Gastroesophageal sphincter (tissue), 4 donors: Measurements from ENCODE around the gene KIAA1191. TPM values are rescaled to one million over a fixed set of nuclear protein-coding genes. Genes with fewer than 3 reads are reported as not detected.
A peak's percentile ranks its signal among the peaks of the same experiment; 100 is the strongest.

Source experiments
- ATAC-seq: fragments of 150-250 bp; one replicate; pipeline ENCODE4 v1.9.1; 2016; ENCODE audit warnings: mild to moderate bottlenecking, moderate library complexity
- H3K27ac ChIP-seq, 4 donors: fragments of 200-600 bp; sonication (generic) in 3 of 4; 1 replicate in 3 of 4; 2 replicates in 1 of 4; pipeline ENCODE4 v1.5.1; 2016 to 2019
- H3K27me3 ChIP-seq: fragments of 200-600 bp; sonication (generic); one replicate; pipeline ENCODE4 v1.5.1; 2019
- H3K36me3 ChIP-seq, 2 donors: fragments of 200-600 bp; sonication (generic); one replicate each; pipeline ENCODE4 v1.5.1; 2019; ENCODE audit warnings: control low read depth in 1 of 2
- H3K4me1 ChIP-seq, 3 donors: fragments of 200-600 bp; sonication (generic); 1 replicate in 2 of 3; 2 replicates in 1 of 3; pipeline ENCODE4 v1.5.1; 2016 to 2019; ENCODE audit warnings: control low read depth in 2 of 3
- H3K4me3 ChIP-seq, 2 donors: fragments of 200-600 bp; sonication (generic); one replicate each; pipeline ENCODE4 v1.5.1; 2019; ENCODE audit warnings: mild to moderate bottlenecking in 1 of 2, moderate library complexity in 1 of 2
- H3K9me3 ChIP-seq, 3 donors: fragments of 200-600 bp; sonication (generic); one replicate each; pipeline ENCODE4 v1.5.1; 2017 to 2019; ENCODE audit warnings: control low read depth in 2 of 3
- EP300 ChIP-seq: sonication (generic); formaldehyde crosslinking; IDR thresholded peaks from one replicate; pipeline ENCODE4 v1.6.1; 2017; ENCODE audit warnings: antibody characterized with exemption, mild to moderate bottlenecking
- POLR2A ChIP-seq, 2 donors: fragments of 450-650 bp; IDR thresholded peaks; one replicate each; pipeline ENCODE4 v1.6.1; 2017; ENCODE audit warnings: antibody characterized with exemption in 2 of 2, mild to moderate bottlenecking in 2 of 2, moderate library complexity in 1 of 2
- POLR2AphosphoS5 ChIP-seq: sonication (generic); formaldehyde crosslinking; IDR thresholded peaks from one replicate; pipeline ENCODE4 v1.6.1; 2017; ENCODE audit warnings: antibody characterized with exemption
- WGBS, 2 donors: methylation state at CpG; one replicate each; pipeline ENCODE4 v1.1.5; 2018; ENCODE audit warnings: low coverage in 1 of 2; 5-methylcytosine and 5-hydroxymethylcytosine counted together
- total RNA-seq, 4 donors: library from RNA; depleted of rRNA; stranded (reverse); fragments of >200 nt; gene quantifications; one replicate each; pipeline ENCODE4 v1.1.0, GENCODE V29; 2016
- TF ChIP-seq, protein P1 (sequence below), 4 experiments: fragments of 200-600 bp in 2 of 4; fragments of 450-650 bp in 2 of 4; sonication (generic) in 1 of 4; IDR thresholded peaks; one replicate each; pipeline ENCODE4 v1.5.1; 2017 to 2019; ENCODE audit warnings: antibody characterized with exemption in 4 of 4, mild to moderate bottlenecking in 2 of 4, moderate library complexity in 2 of 4

Gene KIAA1191
- total RNA-seq, 4 donors from 2014 or later, result 130 to 157 (median 140) TPM

GRCh38 chr5:176388003-176388443, 26.5 kb upstream of the KIAA1191 start:
- 0 to 1% methylated on average over 10 to 20 of the region's 29 CpGs for WGBS, 2 donors
- no peaks in the 10 kb centered on the region for H3K9me3 ChIP-seq
- H3K27ac ChIP-seq, result peak overlapping the region; percentile 13 to 97 (median 95)
- peaks cover 0 to 57% of the 10 kb centered on the region in 2 donors for H3K36me3 ChIP-seq
- ATAC-seq, result no peak
- TF ChIP-seq EP300, result no peak
- TF ChIP-seq POLR2A (IDR thresholded peaks at IDR 0.05), result no peak
- TF ChIP-seq POLR2AphosphoS5, result no peak
- TF ChIP-seq, protein P1, sequence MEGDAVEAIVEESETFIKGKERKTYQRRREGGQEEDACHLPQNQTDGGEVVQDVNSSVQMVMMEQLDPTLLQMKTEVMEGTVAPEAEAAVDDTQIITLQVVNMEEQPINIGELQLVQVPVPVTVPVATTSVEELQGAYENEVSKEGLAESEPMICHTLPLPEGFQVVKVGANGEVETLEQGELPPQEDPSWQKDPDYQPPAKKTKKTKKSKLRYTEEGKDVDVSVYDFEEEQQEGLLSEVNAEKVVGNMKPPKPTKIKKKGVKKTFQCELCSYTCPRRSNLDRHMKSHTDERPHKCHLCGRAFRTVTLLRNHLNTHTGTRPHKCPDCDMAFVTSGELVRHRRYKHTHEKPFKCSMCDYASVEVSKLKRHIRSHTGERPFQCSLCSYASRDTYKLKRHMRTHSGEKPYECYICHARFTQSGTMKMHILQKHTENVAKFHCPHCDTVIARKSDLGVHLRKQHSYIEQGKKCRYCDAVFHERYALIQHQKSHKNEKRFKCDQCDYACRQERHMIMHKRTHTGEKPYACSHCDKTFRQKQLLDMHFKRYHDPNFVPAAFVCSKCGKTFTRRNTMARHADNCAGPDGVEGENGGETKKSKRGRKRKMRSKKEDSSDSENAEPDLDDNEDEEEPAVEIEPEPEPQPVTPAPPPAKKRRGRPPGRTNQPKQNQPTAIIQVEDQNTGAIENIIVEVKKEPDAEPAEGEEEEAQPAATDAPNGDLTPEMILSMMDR (IDR thresholded peaks at IDR 0.05), result no peak
- no peaks in the 10 kb centered on the region for H3K27me3 ChIP-seq
- peaks cover 6 to 43% (median 7%) of the 10 kb centered on the region in 3 donors for H3K4me1 ChIP-seq
- H3K4me3 ChIP-seq, result peak overlapping the region; percentile 92 to 93

DNA sequence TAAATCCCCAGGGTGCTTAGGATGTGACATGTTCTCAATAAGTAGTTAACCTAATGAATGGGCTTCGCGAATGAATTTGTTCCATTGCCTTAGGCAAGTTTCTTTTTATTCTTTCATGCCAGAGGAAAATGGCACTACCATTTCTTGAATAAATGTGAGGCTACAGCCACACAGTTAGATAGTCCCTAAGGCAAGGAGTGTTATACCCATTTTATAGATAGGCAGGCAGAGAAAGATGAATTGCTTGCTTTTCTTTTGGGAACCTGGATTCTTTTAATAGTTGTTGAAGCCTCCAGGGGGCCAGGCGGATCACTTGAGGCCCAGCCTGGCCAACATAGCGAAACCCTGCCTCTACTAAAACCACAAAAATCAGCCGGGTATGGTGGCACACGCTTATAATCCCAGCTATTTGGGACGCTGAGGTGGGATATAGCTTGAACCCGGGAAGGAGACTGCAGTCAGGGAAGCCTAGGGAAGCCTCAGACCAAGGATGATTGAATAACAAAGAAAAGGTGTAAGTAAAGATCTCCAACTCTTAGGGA, 25.9 kb upstream of the KIAA1191 start:
- peaks cover 6 to 43% (median 7%) of the 10 kb centered on the region in 3 donors for H3K4me1 ChIP-seq
- H3K27ac ChIP-seq, result peak overlapping the region in 1 of 4 donors; percentile 94
- no peaks in the 10 kb centered on the region for H3K9me3 ChIP-seq
- peaks cover 0 to 57% of the 10 kb centered on the region in 2 donors for H3K36me3 ChIP-seq
- H3K4me3 ChIP-seq, result peak overlapping the region; percentile 92 to 93
- no peaks in the 10 kb centered on the region for H3K27me3 ChIP-seq
- no peak for TF ChIP-seq POLR2A (IDR thresholded peaks at IDR 0.05)
- no peak for TF ChIP-seq POLR2AphosphoS5
- no peak for TF ChIP-seq EP300
- TF ChIP-seq, protein P1 (IDR thresholded peaks at IDR 0.05), result no peak
- 43 to 46% methylated on average over 4 to 8 of the region's 8 CpGs for WGBS, 2 donors
- ATAC-seq, result no peak

DNA sequence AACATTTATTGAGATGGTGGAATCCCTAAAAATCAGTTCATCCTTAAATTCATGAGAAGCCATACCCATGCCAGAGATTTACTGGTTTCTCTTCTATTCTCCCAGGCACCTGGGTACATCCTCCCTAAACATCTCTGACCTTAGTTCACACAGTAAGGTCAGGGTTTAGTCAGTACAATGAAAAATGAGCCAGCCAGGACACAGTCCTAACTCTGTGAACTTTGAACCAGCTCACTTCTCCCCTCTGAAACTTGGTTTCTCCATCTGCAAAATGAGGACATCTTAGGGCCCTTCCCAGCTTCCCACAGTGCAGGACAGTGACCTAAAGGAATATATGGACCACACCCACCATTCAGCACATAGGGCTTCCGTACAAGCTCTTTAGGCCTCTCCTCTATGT, 24.9 kb upstream of the KIAA1191 start:
- TF ChIP-seq POLR2AphosphoS5, result no peak
- no peak for TF ChIP-seq POLR2A (IDR thresholded peaks at IDR 0.05)
- TF ChIP-seq, protein P1 (IDR thresholded peaks at IDR 0.05), result no peak
- no peak for TF ChIP-seq EP300
- no peaks in the 10 kb centered on the region for H3K9me3 ChIP-seq
- ATAC-seq, result no peak
- H3K4me1 ChIP-seq, result peaks cover 6 to 47% (median 7%) of the 10 kb centered on the region in 3 donors
- no peaks in the 10 kb centered on the region for H3K27me3 ChIP-seq
- H3K4me3 ChIP-seq, result no peak overlapping the region
- no peak overlapping the region for H3K27ac ChIP-seq
- peaks cover 0 to 54% of the 10 kb centered on the region in 2 donors for H3K36me3 ChIP-seq
- WGBS, 2 donors, result 73 to 86% methylated on average over 1 of the region's 1 CpG

DNA sequence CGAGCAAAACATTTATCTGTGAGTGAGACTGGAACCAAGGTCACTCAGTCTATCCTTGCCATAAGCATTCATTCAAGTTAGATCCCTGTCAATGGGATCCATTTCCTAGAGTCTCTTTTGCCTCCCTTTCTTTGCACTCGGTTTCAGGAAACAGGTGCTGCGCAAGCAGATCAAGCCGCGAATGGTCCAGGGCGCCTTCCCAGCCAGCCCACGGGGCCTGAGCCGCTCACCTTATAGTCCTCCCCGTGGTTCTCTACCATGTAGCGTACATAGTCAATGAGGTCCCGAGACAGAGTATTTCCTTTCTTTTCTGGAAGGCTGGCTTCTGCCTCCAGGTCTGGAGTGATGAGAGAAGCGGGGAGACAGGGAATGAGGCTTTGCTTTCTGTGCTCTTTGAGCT, 23.4 kb upstream of the KIAA1191 start:
- H3K4me1 ChIP-seq, result peaks cover 6 to 43% (median 7%) of the 10 kb centered on the region in 3 donors
- TF ChIP-seq POLR2AphosphoS5, result no peak
- TF ChIP-seq POLR2A (IDR thresholded peaks at IDR 0.05), result no peak
- TF ChIP-seq EP300, result no peak
- H3K27ac ChIP-seq, result no peak overlapping the region
- no peaks in the 10 kb centered on the region for H3K9me3 ChIP-seq
- no peak overlapping the region for H3K4me3 ChIP-seq
- no peak for ATAC-seq
- peaks cover 0 to 40% of the 10 kb centered on the region in 2 donors for H3K36me3 ChIP-seq
- no peaks in the 10 kb centered on the region for H3K27me3 ChIP-seq
- 88 to 94% methylated on average over 8 to 9 of the region's 12 CpGs for WGBS, 2 donors

DNA sequence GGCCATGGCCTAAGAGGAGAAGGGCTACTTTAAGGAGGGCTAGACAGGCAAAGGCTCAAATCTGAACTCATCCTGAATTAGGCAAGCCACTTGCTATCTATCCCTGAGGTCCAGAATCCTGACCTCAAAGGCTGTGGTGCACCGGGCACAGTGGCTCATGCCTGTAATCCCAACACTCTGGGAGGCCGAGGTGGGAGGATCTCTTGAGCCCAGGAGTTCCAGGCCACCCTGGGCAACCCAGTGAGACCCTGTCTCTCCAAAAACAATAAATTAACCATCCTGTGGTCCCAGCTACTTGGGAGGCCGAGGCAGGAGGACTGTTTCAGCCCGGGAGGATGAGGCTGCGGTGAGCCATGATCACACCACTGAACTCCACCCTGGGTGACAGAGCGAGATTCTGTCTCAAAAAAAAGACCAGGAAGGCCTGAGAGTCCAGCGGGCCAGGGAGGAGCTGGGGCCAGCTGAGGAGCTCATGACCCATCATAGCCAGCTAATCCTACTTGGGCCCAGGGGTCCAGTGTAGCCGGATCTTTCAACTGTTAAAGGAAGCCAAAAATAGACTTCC, 22.9 kb upstream of the KIAA1191 start:
- no peak for ATAC-seq
- peaks cover 6 to 38% (median 7%) of the 10 kb centered on the region in 3 donors for H3K4me1 ChIP-seq
- no peaks in the 10 kb centered on the region for H3K27me3 ChIP-seq
- no peak overlapping the region for H3K27ac ChIP-seq
- no peaks in the 10 kb centered on the region for H3K9me3 ChIP-seq
- 83% methylated on average over 1 of the region's 8 CpGs; no CpG with 5 or more reads in 1 of the 2 donors for WGBS, 2 donors
- peaks cover 0 to 40% of the 10 kb centered on the region in 2 donors for H3K36me3 ChIP-seq
- no peak overlapping the region for H3K4me3 ChIP-seq
- TF ChIP-seq POLR2A (IDR thresholded peaks at IDR 0.05) (no peak), EP300 (no peak), POLR2AphosphoS5 (no peak)
- TF ChIP-seq, protein P1 (IDR thresholded peaks at IDR 0.05), result no peak
